ENCODE data around the gene SDK1. TPM values are rescaled to one million over a fixed set of nuclear protein-coding genes. Genes with fewer than 3 reads are reported as not detected.

SDK1 gene
- total and polyA plus RNA-seq, 2 of the 8 experiments (the other 6 are each of a cell fraction or from before 2014, with no cell fraction given) = 3.3 to 7.2 TPM

DNA sequence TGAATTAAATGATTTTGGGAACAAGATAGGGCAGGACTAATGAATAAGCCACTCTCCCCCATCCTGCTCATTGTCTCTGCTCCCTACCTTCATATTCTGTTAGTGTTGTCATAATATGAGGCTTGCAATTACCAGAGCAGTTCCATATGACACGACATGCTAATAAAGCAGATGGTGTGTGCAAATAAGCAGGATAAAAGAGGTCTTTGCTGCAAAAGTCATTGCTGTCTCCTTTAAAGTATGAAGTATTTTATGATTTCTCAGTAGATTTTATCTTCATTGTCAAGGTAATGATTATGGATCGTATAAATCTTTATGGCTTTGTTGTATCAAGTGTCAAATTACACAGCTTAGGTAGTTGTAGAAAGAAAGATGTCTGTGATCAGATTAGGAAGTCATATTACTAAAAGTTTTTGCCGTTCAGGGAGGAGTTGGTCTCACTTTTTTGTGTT lies 114.8 kb downstream of the SDK1 start:
- Histone ChIP-seq H2BK5ac (ENCODE audit: low read depth, low read length) (no peak overlapping the region), H4K91ac (replicated peaks; ENCODE audit: insufficient read length, low read length) (no peak overlapping the region), H3K23me2 (ENCODE audit: low read depth, low read length) (no peaks in the 10 kb centered on the region), H2BK12ac (ENCODE audit: low read depth, low read length) (no peak overlapping the region), H3K4ac (replicated peaks; ENCODE audit: insufficient read length, low read depth, low read length) (no peak overlapping the region), H3K9me3 (ENCODE audit: insufficient read depth in 2 of 2, low read depth in 1 of 2, low read length in 1 of 2) (no peaks in the 10 kb centered on the region), H3K79me2 (ENCODE audit: control insufficient read depth in 1 of 2, insufficient read depth in 2 of 2, low read length in 2 of 2) (no peaks in the 10 kb centered on the region), H2BK15ac (ENCODE audit: low read length) (no peak overlapping the region), H3K56ac (replicated peaks; ENCODE audit: insufficient read length, low read depth, low read length) (no peak overlapping the region), H2AK5ac (ENCODE audit: low read depth, low read length) (no peak overlapping the region), H3K14ac (ENCODE audit: insufficient read length) (no peak overlapping the region), H3K23ac (ENCODE audit: insufficient read length) (no peak overlapping the region), H3K27me3 (replicated peaks in 1 of 4; ENCODE audit: control insufficient read depth in 3 of 4, extremely low read depth in 1 of 4, insufficient read depth in 3 of 4, low read length in 3 of 4) (no peaks in the 10 kb centered on the region), H4K20me1 (replicated peaks in 1 of 2; ENCODE audit: control insufficient read depth in 1 of 2, insufficient read depth in 2 of 2, low read length in 2 of 2) (no peaks in the 10 kb centered on the region), H3K27ac (ENCODE audit: low read depth, low read length) (no peak overlapping the region), H3K36me3 (ENCODE audit: control insufficient read depth in 2 of 4, insufficient read depth in 4 of 4, low read length in 3 of 4) (no peaks in the 10 kb centered on the region), H3K9ac (replicated peaks in 1 of 4; ENCODE audit: extremely low read depth in 1 of 4, low read depth in 3 of 4, low read length in 3 of 4) (no peak overlapping the region), H3K4me2 (ENCODE audit: insufficient read depth in 1 of 2, low read depth in 2 of 2, low read length in 2 of 2) (no peak overlapping the region), H3K4me3 (ENCODE audit: extremely low read depth in 1 of 4, insufficient read depth in 2 of 4, low read depth in 3 of 4, low read length in 4 of 4) (no peak overlapping the region), H3K4me1 (replicated peaks in 1 of 4; ENCODE audit: control insufficient read depth in 3 of 4, insufficient read depth in 4 of 4, low read length in 3 of 4) (peaks cover 0 to 3% (median 0%) of the 10 kb centered on the region in 4 experiments; a peak in 1 of 7 replicates), H3K18ac (ENCODE audit: extremely low read depth, low read length) (no peak overlapping the region), H2AFZ (ENCODE audit: low read length) (no peak overlapping the region), H2BK20ac (ENCODE audit: low read length) (no peak overlapping the region), H4K8ac (ENCODE audit: extremely low read depth, insufficient read depth, low read length) (no peak overlapping the region), H4K5ac (ENCODE audit: insufficient read length, low read depth, low read length) (no peak overlapping the region), H3K79me1 (ENCODE audit: low read depth, low read length) (no peaks in the 10 kb centered on the region), H2BK120ac (replicated peaks; ENCODE audit: low read depth, low read length) (no peak overlapping the region)
- ChIA-PET CTCF (ENCODE audit: partially characterized antibody) (interaction anchor here (1.1 to 2.4 kb wide), 3 partner anchors 12 to 16 kb away, joined by 3 to 13 read pairs (median 4); no protein-coding TSS in a partner anchor), POLR2A (ENCODE audit: partially characterized antibody) (no interaction called here)
- 79% methylated on average over 3 of the region's 3 CpGs; no CpG with 5 or more reads in 1 of the 2 experiments for WGBS, 2 experiments (ENCODE audit: extremely low coverage in 1 of 2, insufficient coverage in 1 of 2, insufficient read length in 1 of 2, insufficient replicate concordance in 2 of 2, low coverage in 1 of 2, low lambda C conversion rate in 2 of 2, missing lambda C conversion rate in 1 of 2)
- FAIRE-seq (no peak), DNase-seq (ENCODE audit: low read depth in 1 of 2, low spot score in 2 of 2) (no peak)
- TF ChIP-seq SP2 (IDR thresholded peaks at IDR 0.05; ENCODE audit: low read length) = no peak
- TF ChIP-seq BACH1 (IDR thresholded peaks at IDR 0.05; ENCODE audit: low read length) = no peak
- no peak for TF ChIP-seq KDM4A (IDR thresholded peaks at IDR 0.05; ENCODE audit: low read depth, low read length, severe bottlenecking)
- no peak for TF ChIP-seq TAF7 (optimal IDR thresholded peaks at IDR 0.05; ENCODE audit: borderline replicate concordance, low read depth, low read length)
- TF ChIP-seq CHD2 (IDR thresholded peaks at IDR 0.05; ENCODE audit: low read length) = no peak
- no peak for TF ChIP-seq SP4 (IDR thresholded peaks at IDR 0.05; ENCODE audit: low read length)
- no peak for TF ChIP-seq CBX5 (IDR thresholded peaks at IDR 0.05; ENCODE audit: low read depth, low read length)
- TF ChIP-seq EP300 (IDR thresholded peaks at IDR 0.05; ENCODE audit: borderline replicate concordance in 1 of 2, low read depth in 2 of 2, low read length in 2 of 2) = no peak
- no peak for TF ChIP-seq ZNF274 (IDR thresholded peaks at IDR 0.05; ENCODE audit: borderline replicate concordance, extremely low read depth, low read length)
- TF ChIP-seq CEBPB (IDR thresholded peaks at IDR 0.05; ENCODE audit: low read depth, low read length) = no peak
- TF ChIP-seq SIX5 (IDR thresholded peaks at IDR 0.05; ENCODE audit: low read depth, low read length) = no peak
- TF ChIP-seq PHF8 (conservative IDR thresholded peaks at IDR 0.05; ENCODE audit: low read depth, low read length) = no peak
- no peak for TF ChIP-seq BCL11A (IDR thresholded peaks at IDR 0.05; ENCODE audit: low read depth in 2 of 2, low read length in 2 of 2)
- no peak for TF ChIP-seq SIRT6 (IDR thresholded peaks at IDR 0.05; ENCODE audit: low read length)
- no peak for TF ChIP-seq RXRA (IDR thresholded peaks at IDR 0.05; ENCODE audit: insufficient read depth, low read depth, low read length)
